ENCODE data around the gene TBL1Y. TPM values are rescaled to one million over a fixed set of nuclear protein-coding genes. Genes with fewer than 3 reads are reported as not detected.
"Not testable (repeated sequence)": the region's sequence is repeated elsewhere in the genome, so short reads cannot be mapped to it uniquely, and the experiment has no call there.

The TBL1Y gene
- polyA plus RNA-seq (ENCODE audit: insufficient read length in 3 of 3), result 1 to 10 TPM in 2 of 3 donors, under 1 TPM in 1; 0.09 to 3.5 (median 3.4) TPM
- long read RNA-seq, donor 1, result 0 reads
- long read RNA-seq, donor 2, result 0 reads
- long read RNA-seq, donor 3, result 0 reads
- long read RNA-seq, donor 4, result 0 reads
- long read RNA-seq, donor 5, result 0 reads
- long read RNA-seq, donor 6, result 0 reads
- long read RNA-seq, donor 7, result 0 reads
- long read RNA-seq, donor 8, result 0 reads
- long read RNA-seq, donor 9, result 0 reads
- long read RNA-seq, donor 10, result 0 reads
- long read RNA-seq, donor 11, partial matches to known transcripts, result 0 of 1 reads
- long read RNA-seq, donor 11, other reads (novel, unspliced or antisense), result 0 of 1 reads
- long read RNA-seq, donor 12, result 0 reads
- long read RNA-seq, donor 13, result 0 reads
- long read RNA-seq, donor 14, result 0 reads
- long read RNA-seq, donor 15, result 0 reads
- long read RNA-seq, donor 16, partial matches to known transcripts, result 0 of 5 reads
- long read RNA-seq, donor 16, other reads (novel, unspliced or antisense), result 5 of 5 reads

GRCh38 chrY:6910372-6911252 is at the start of gene TBL1Y:
TSS of gene TBL1Y (plus strand) at chrY:6910697. CDS start at chrY:7025085, 114,388 bp downstream.
- no peak for DNase-seq (ENCODE audit: extremely low read depth in 1 of 11, low read depth in 9 of 11, low spot score in 4 of 11)

GRCh38 chrY:6894496-6894895 is 16.0 kb upstream of the TBL1Y start:
- no peak for DNase-seq (ENCODE audit: extremely low read depth in 1 of 11, low read depth in 9 of 11, low spot score in 4 of 11)

GRCh38 chrY:6895236-6895635 is 15.3 kb upstream of the TBL1Y start:
- no peak for DNase-seq (ENCODE audit: extremely low read depth in 1 of 11, low read depth in 9 of 11, low spot score in 4 of 11)

GRCh38 chrY:6902116-6902515 is 8.4 kb upstream of the TBL1Y start:
- not testable (repeated sequence) for DNase-seq (ENCODE audit: extremely low read depth in 1 of 11, low read depth in 9 of 11, low spot score in 4 of 11)

GRCh38 chrY:6907591-6907990 is 2.9 kb upstream of the TBL1Y start:
- no peak for DNase-seq (ENCODE audit: extremely low read depth in 1 of 11, low read depth in 9 of 11, low spot score in 4 of 11)

GRCh38 chrY:6908021-6908420 is 2.5 kb upstream of the TBL1Y start:
- DNase-seq (ENCODE audit: extremely low read depth in 1 of 11, low read depth in 9 of 11, low spot score in 4 of 11), result not testable (repeated sequence)

- DNase-seq (ENCODE audit: extremely low read depth in 1 of 11, low read depth in 9 of 11, low spot score in 4 of 11), result no peak
These were observed 1.4 kb upstream of the TBL1Y start for GRCh38 chrY:6909118-6909521.

GRCh38 chrY:6909856-6910255 is 641 bp upstream of the TBL1Y start:
- DNase-seq (ENCODE audit: extremely low read depth in 1 of 11, low read depth in 9 of 11, low spot score in 4 of 11), result no peak

GRCh38 chrY:6911253-6911881 is 870 bp downstream of the TBL1Y start, which contains the start of gene AMELY:
TSS of gene AMELY (minus strand) at chrY:6911752. CDS start at chrY:6872608, 39,144 bp downstream.
- DNase-seq (ENCODE audit: extremely low read depth in 1 of 11, low read depth in 9 of 11, low spot score in 4 of 11), result no peak

- DNase-seq (ENCODE audit: extremely low read depth in 1 of 11, low read depth in 9 of 11, low spot score in 4 of 11), result no peak
These were observed 2.9 kb downstream of the TBL1Y start for GRCh38 chrY:6913362-6913761.

GRCh38 chrY:6921061-6921460 is 10.6 kb downstream of the TBL1Y start:
- DNase-seq (ENCODE audit: extremely low read depth in 1 of 11, low read depth in 9 of 11, low spot score in 4 of 11), result no peak

GRCh38 chrY:6928265-6928664 is 17.8 kb downstream of the TBL1Y start:
- no peak for DNase-seq (ENCODE audit: extremely low read depth in 1 of 11, low read depth in 9 of 11, low spot score in 4 of 11)

GRCh38 chrY:6929237-6929636 is 18.7 kb downstream of the TBL1Y start:
- no peak for DNase-seq (ENCODE audit: extremely low read depth in 1 of 11, low read depth in 9 of 11, low spot score in 4 of 11)

GRCh38 chrY:6931779-6932396 is 21.4 kb downstream of the TBL1Y start:
- DNase-seq (ENCODE audit: extremely low read depth in 1 of 11, low read depth in 9 of 11, low spot score in 4 of 11), result no peak

- no peak for DNase-seq (ENCODE audit: extremely low read depth in 1 of 11, low read depth in 9 of 11, low spot score in 4 of 11)
These were observed 25.0 kb downstream of the TBL1Y start for GRCh38 chrY:6935497-6935896.

GRCh38 chrY:6947695-6948094 is 37.2 kb downstream of the TBL1Y start:
- DNase-seq (ENCODE audit: extremely low read depth in 1 of 11, low read depth in 9 of 11, low spot score in 4 of 11), result no peak

GRCh38 chrY:6948378-6948777 is 37.9 kb downstream of the TBL1Y start:
- no peak for DNase-seq (ENCODE audit: extremely low read depth in 1 of 11, low read depth in 9 of 11, low spot score in 4 of 11)

- no peak for DNase-seq (ENCODE audit: extremely low read depth in 1 of 11, low read depth in 9 of 11, low spot score in 4 of 11)
These were observed 39.5 kb downstream of the TBL1Y start for GRCh38 chrY:6949947-6950346.

- DNase-seq (ENCODE audit: extremely low read depth in 1 of 11, low read depth in 9 of 11, low spot score in 4 of 11), result peak in 5 of 11 donors; percentile 12 to 28 (median 17)
These were observed 54.2 kb downstream of the TBL1Y start for GRCh38 chrY:6964732-6965131.
